Stomach (tissue), 4 donors: ENCODE data around the gene MEN1.

Experiments used
- EP300 ChIP-seq: sonication (generic); formaldehyde crosslinking; IDR thresholded peaks from one replicate; pipeline ENCODE4 v1.6.1; 2017; ENCODE audit warnings: antibody characterized with exemption
- POLR2A ChIP-seq, 4 donors: fragments of 450-650 bp; IDR thresholded peaks; one replicate each; pipeline ENCODE4 v1.6.1; 2016; ENCODE audit warnings: antibody characterized with exemption in 4 of 4, control low read depth in 2 of 4, mild to moderate bottlenecking in 1 of 4, moderate library complexity in 1 of 4
- TF ChIP-seq, protein P1 (sequence below), 7 experiments: fragments of 450-650 bp in 4 of 7; fragments of 200-600 bp in 3 of 7; sonication (generic) in 3 of 7; IDR thresholded peaks; one replicate each; pipeline ENCODE4 v1.5.1; 2016 to 2019; ENCODE audit warnings: antibody characterized with exemption in 7 of 7, control low read depth in 2 of 7, mild to moderate bottlenecking in 1 of 7

DNA sequence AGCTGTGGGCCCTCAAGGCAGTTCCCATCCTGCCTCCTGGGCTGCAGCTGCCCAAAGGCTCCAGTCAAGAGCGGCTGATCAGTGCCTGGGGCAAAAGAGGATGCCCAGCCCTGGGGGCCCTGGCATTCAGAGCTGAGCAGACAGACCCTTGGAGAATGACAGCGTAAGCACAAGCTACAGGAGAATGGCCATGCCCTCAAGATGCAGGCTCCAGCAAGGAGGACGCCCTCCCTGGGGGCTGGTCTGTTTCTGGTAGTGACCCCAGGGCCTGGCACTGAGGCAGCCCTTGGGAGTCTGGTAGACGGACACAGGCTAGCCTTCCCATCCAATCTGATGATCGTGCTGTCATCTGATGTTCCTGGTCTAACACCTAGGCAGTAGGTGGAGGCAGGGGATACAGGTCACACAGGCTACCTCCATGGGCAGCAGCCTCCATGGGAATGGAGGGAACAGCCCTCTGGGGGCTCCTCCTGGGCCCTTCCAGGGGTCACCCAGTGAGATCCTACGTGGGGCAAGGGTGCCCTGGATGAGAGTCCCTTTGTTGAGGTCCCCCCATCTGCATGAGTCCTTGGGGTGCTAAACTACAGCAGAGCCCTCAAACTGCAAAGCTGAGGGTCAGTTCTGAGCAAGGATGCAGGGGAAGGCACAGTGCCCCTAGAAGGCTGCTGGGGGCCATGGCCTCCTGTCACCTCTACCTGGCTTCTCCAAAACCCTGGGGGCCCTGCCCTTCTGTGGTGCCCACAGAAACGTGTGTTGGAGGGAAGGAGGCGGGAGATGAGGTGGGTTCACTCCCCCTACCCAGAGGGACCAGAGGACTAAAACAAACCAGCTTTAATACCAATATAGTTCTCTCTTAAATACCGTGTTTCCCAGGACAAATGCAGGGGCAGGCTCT lies 21.8 kb downstream of the MEN1 start:
- TF ChIP-seq, protein P1, sequence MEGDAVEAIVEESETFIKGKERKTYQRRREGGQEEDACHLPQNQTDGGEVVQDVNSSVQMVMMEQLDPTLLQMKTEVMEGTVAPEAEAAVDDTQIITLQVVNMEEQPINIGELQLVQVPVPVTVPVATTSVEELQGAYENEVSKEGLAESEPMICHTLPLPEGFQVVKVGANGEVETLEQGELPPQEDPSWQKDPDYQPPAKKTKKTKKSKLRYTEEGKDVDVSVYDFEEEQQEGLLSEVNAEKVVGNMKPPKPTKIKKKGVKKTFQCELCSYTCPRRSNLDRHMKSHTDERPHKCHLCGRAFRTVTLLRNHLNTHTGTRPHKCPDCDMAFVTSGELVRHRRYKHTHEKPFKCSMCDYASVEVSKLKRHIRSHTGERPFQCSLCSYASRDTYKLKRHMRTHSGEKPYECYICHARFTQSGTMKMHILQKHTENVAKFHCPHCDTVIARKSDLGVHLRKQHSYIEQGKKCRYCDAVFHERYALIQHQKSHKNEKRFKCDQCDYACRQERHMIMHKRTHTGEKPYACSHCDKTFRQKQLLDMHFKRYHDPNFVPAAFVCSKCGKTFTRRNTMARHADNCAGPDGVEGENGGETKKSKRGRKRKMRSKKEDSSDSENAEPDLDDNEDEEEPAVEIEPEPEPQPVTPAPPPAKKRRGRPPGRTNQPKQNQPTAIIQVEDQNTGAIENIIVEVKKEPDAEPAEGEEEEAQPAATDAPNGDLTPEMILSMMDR (IDR thresholded peaks at IDR 0.05): no peak
- TF ChIP-seq POLR2A (IDR thresholded peaks at IDR 0.05) (no peak), EP300 (no peak)
